ENCODE data around the gene DCLK2. TPM values are rescaled to one million over a fixed set of nuclear protein-coding genes. Genes with fewer than 3 reads are reported as not detected.

The DCLK2 gene
- total RNA-seq, 1 experiment from 2014 or later: 2.7 TPM

- CTCF ChIA-PET: no interaction called here
- peaks cover 5 to 6% of the 10 kb centered on the region in 2 experiments; a peak in 3 of 4 replicates for H3K4me1 ChIP-seq (ENCODE audit: control insufficient read depth in 1 of 2, insufficient read depth in 2 of 2, low read length in 2 of 2)
- no peaks in the 10 kb centered on the region for H3K9me3 ChIP-seq (ENCODE audit: control insufficient read depth in 1 of 2, insufficient read depth in 1 of 2, low read depth in 1 of 2, low read length in 2 of 2)
- H3K36me3 ChIP-seq (ENCODE audit: control insufficient read depth in 1 of 2, insufficient read depth in 2 of 2, low read length in 2 of 2): no peaks in the 10 kb centered on the region
- no peak overlapping the region for H3K4me3 ChIP-seq (replicated peaks in 1 of 2; ENCODE audit: low read depth in 1 of 2, low read length in 2 of 2)
- intact Hi-C loops (cut with micrococcal nuclease): no loop called here
- TF ChIP-seq, protein P1, sequence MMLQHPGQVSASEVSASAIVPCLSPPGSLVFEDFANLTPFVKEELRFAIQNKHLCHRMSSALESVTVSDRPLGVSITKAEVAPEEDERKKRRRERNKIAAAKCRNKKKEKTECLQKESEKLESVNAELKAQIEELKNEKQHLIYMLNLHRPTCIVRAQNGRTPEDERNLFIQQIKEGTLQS (IDR thresholded peaks at IDR 0.05): no peak
- no peak for TF ChIP-seq EZH2 (IDR thresholded peaks at IDR 0.05)
- no peak for TF ChIP-seq EGR1 (IDR thresholded peaks at IDR 0.05; ENCODE audit: low read depth)
- TF ChIP-seq, protein P2, sequence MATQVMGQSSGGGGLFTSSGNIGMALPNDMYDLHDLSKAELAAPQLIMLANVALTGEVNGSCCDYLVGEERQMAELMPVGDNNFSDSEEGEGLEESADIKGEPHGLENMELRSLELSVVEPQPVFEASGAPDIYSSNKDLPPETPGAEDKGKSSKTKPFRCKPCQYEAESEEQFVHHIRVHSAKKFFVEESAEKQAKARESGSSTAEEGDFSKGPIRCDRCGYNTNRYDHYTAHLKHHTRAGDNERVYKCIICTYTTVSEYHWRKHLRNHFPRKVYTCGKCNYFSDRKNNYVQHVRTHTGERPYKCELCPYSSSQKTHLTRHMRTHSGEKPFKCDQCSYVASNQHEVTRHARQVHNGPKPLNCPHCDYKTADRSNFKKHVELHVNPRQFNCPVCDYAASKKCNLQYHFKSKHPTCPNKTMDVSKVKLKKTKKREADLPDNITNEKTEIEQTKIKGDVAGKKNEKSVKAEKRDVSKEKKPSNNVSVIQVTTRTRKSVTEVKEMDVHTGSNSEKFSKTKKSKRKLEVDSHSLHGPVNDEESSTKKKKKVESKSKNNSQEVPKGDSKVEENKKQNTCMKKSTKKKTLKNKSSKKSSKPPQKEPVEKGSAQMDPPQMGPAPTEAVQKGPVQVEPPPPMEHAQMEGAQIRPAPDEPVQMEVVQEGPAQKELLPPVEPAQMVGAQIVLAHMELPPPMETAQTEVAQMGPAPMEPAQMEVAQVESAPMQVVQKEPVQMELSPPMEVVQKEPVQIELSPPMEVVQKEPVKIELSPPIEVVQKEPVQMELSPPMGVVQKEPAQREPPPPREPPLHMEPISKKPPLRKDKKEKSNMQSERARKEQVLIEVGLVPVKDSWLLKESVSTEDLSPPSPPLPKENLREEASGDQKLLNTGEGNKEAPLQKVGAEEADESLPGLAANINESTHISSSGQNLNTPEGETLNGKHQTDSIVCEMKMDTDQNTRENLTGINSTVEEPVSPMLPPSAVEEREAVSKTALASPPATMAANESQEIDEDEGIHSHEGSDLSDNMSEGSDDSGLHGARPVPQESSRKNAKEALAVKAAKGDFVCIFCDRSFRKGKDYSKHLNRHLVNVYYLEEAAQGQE (IDR thresholded peaks at IDR 0.05; ENCODE audit: low read depth): no peak
- TF ChIP-seq ZNF274 (IDR thresholded peaks at IDR 0.05; ENCODE audit: low read depth, low read length): no peak
- TF ChIP-seq CEBPB (IDR thresholded peaks at IDR 0.05; ENCODE audit: low read depth): no peak
- no peak for TF ChIP-seq ELF1 (IDR thresholded peaks at IDR 0.05; ENCODE audit: borderline replicate concordance, low read depth)
- TF ChIP-seq POLR2A (IDR thresholded peaks at IDR 0.05; ENCODE audit: borderline replicate concordance, extremely low read depth, insufficient read depth, insufficient read length): no peak
- no peak for TF ChIP-seq TCF7L2 (IDR thresholded peaks at IDR 0.05; ENCODE audit: borderline replicate concordance, extremely low read depth, insufficient read depth, insufficient read length)
- TF ChIP-seq EZH2phosphoT487 (IDR thresholded peaks at IDR 0.05; ENCODE audit: borderline replicate concordance): no peak
- TF ChIP-seq SP1 (IDR thresholded peaks at IDR 0.05; ENCODE audit: low read depth): no peak
- TF ChIP-seq SIN3A (IDR thresholded peaks at IDR 0.05; ENCODE audit: low read depth): no peak
- TF ChIP-seq, protein P3, sequence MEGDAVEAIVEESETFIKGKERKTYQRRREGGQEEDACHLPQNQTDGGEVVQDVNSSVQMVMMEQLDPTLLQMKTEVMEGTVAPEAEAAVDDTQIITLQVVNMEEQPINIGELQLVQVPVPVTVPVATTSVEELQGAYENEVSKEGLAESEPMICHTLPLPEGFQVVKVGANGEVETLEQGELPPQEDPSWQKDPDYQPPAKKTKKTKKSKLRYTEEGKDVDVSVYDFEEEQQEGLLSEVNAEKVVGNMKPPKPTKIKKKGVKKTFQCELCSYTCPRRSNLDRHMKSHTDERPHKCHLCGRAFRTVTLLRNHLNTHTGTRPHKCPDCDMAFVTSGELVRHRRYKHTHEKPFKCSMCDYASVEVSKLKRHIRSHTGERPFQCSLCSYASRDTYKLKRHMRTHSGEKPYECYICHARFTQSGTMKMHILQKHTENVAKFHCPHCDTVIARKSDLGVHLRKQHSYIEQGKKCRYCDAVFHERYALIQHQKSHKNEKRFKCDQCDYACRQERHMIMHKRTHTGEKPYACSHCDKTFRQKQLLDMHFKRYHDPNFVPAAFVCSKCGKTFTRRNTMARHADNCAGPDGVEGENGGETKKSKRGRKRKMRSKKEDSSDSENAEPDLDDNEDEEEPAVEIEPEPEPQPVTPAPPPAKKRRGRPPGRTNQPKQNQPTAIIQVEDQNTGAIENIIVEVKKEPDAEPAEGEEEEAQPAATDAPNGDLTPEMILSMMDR (IDR thresholded peaks at IDR 0.05 in 2 of 3, conservative IDR thresholded peaks at IDR 0.05 in 1 of 3; ENCODE audit: borderline replicate concordance in 1 of 3, insufficient read depth in 1 of 3, low read depth in 2 of 3, low read length in 2 of 3): no peak
- no peaks in the 10 kb centered on the region for H3K9me2 ChIP-seq (ENCODE audit: insufficient read depth)
- H3K9ac ChIP-seq (ENCODE audit: low read length): no peak overlapping the region
- no peaks in the 10 kb centered on the region for H4K20me1 ChIP-seq (ENCODE audit: insufficient read depth)
- ATAC-seq: no peak
- no peaks in the 10 kb centered on the region for H3K27me3 ChIP-seq (ENCODE audit: insufficient read depth, low read length)
- H3K79me2 ChIP-seq (ENCODE audit: insufficient read depth, low read length): no peaks in the 10 kb centered on the region
- RAD21 ChIA-PET (ENCODE audit: low non-redundant PET in 1 of 2, low total read pairs in 2 of 2, uncharacterized antibody in 2 of 2, unreplicated experiment in 2 of 2): no interaction called here
- no peak overlapping the region for H2AFZ ChIP-seq (ENCODE audit: low read depth, low read length, poor library complexity, severe bottlenecking)
- no peak for DNase-seq (ENCODE audit: low read depth, low spot score)
- H3K27ac ChIP-seq (ENCODE audit: low read depth, low read length): no peak overlapping the region
- POLR2A ChIA-PET: no interaction called here
- no peak overlapping the region for H3K4me2 ChIP-seq (ENCODE audit: low read length)
- BruUV-seq (replicated peaks): no TSS peak
Measured at GRCh38 chr4:150114641-150115040, 36.4 kb downstream of the DCLK2 start.

Measured in HCT116 (cell line).